HG03139 (cell line): ENCODE measurements around the gene VTI1A.

Experiments
- ATAC-seq: cut with Tn5 transposase; IDR thresholded peaks from one replicate; pipeline ENCODE4 v1.9.1; 2021; ENCODE audit not compliant: unreplicated experiment

The VTI1A gene

GRCh38 chr10:112631501-112632400 lies 184.7 kb downstream of the VTI1A start:
- ATAC-seq = no peak

GRCh38 chr10:112634096-112634830 lies 187.2 kb downstream of the VTI1A start:
- ATAC-seq = no peak

DNA sequence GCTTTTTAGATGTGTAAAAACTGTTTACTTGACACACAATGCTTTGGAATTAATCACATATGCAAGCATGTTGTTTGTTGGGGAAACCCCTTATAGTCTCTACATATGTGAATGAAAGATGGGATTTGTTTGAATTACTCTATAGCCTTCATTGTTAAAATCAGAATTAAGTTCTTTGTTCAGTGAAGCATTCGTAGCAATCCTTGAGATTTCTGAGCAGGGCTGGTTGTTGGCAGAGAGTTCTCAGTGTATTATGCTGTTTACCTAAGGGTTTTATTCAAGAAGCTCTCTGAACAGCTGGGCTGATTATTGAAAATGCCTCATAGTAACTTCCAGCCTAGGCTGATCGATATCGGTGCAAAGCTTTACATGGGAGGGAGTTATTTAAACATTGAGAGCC lies 190.9 kb downstream of the VTI1A start:
- no peak for ATAC-seq

DNA sequence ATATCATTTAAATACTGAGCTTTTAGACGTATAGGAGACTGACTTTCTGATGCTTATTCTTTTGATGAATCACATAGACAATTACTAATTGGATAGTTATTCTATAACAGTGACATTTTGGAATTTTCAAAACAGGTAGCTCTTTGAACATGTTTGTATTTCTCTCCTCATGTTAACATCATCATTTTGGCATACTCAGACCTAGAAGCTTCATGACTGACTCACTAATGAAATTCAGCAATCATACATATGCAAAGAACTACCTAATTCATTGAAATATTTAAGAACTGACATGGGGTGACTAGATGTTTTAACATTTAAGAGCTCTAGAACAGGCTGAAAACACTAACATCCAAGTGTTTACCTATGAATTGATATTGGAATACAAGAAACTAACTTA lies 192.3 kb downstream of the VTI1A start:
- no peak for ATAC-seq

DNA sequence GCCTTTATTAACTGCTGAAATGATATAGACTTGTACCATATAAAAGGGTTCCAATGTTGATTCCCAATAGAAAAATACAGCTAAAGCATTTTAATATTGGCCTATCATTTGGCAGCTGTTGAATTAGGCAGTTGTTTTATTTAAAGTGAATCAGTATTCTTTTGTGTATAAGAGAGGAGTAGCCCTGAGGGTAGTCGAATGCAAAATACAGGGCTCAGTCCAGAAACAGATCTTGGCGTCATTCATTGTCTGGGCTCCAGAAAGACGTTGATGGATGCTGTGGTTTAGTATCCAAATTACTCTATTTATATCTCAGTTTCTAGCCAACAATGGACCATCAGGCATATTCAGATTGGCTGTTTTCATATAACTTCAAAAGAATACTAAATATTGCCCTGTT lies 193.6 kb downstream of the VTI1A start:
- ATAC-seq = no peak

DNA sequence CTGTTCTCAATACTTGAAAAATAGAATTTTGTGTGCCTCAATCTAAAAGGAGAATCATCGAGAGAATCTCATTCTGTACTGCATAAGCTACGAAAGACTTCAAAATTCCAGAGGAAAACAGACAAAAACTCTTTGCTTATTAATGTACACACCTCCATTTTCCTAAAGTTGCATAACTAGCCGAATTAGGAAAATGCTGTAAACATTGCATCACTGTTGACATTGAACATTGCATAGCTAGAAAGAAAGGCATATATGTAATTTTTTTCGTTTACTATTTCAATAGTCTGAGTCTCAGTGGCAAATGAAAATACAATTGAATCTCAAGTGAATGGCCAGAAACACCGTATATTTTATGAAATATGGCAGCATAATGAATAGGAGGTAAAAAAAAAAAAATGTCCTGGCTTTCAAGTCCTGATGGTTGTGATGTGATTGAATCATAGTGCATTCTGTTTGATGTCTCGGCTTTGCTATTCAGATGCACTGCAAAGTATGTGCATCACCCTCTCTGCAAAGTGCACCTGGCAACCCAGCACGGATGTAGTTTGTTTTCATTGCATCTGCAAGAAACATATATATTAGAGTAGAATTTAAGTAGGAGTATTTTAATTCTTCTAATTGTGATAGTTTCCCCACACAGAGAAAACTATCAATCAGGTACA lies 196.7 kb downstream of the VTI1A start:
- ATAC-seq = no peak

DNA sequence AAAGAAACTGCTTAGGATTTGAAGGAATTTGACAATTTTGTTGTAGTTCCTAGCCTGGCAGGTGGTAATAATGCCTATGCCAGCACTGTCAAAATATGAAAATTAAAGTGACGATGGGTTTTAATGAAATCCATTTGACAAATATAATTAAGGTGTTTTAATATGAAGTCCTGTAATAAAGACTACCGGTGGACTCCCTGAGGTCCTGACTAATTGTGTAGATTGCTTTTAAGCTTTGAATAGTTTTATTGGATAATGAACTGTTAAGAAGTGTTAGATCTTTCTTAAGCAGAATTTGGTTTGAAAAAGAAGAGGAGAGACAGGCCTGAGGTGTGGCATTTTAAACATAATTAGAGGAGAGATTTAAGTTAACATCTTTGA lies 197.2 kb downstream of the VTI1A start:
- ATAC-seq = no peak

- ATAC-seq = no peak
Measured at GRCh38 chr10:112649006-112649821, 202.2 kb downstream of the VTI1A start.

GRCh38 chr10:112649822-112650152 lies 202.8 kb downstream of the VTI1A start:
- ATAC-seq = no peak

DNA sequence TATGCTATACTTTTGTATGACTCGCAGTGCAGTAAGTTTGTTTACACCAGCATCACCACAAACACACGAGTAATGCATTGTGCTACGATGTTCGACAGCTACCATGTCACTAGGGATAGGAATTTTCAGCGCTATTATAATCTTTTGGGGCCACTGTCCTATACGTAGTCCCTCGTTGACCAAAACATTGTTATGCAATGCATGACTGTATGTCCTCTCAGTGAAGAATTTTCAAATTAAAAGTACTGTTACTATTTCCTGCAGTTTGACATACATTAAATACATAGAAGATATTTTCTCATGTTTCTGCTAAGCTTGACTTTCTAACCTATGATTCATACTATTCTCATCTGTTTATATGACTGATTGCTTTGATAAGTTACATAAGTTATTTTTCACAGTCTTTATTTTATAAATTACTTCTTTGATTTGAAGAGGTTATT lies 203.6 kb downstream of the VTI1A start:
- no peak for ATAC-seq

- ATAC-seq = no peak
Measured at GRCh38 chr10:112653215-112653614, 206.2 kb downstream of the VTI1A start.

DNA sequence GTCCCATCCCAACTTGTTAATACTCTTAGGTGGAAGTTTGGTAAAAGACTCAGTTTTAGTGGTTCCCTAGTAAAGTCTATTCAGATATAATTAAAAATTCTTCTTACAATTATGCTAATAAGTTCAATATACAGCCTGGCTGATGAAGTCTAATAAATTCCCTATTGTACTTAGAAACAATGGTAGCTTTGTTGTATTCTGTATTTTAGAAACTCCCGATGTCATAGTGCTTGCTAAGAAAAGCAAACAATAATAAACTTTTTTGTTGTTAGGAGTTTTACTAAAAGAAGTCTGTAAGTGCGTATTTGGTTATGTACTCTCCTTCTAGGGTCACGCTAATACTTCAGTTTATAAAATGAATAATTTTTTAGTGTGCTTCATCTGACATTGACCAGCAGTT lies 206.8 kb downstream of the VTI1A start:
- no peak for ATAC-seq

- ATAC-seq = no peak
Measured at GRCh38 chr10:112654794-112655193, 207.8 kb downstream of the VTI1A start.

- no peak for ATAC-seq
Measured at GRCh38 chr10:112655722-112656121, 208.7 kb downstream of the VTI1A start.

DNA sequence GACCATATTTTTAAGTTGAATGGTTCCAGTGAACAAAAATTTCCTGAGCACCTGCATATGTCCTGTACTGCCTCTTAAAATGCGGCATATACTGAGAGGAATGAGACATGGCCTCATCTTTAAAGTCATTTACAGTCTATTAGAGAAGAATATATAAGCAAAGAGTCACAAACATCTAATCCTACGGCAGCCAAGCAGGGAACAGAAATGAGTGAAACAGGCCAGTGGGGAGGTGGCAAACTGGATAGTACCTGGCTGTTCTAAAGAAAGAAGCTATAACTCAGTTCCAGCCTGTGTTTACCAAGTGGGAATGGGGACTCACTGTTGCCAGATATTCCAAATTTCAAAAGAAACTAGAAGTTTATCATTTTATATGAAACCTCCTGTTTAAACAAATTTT lies 211.4 kb downstream of the VTI1A start:
- no peak for ATAC-seq

DNA sequence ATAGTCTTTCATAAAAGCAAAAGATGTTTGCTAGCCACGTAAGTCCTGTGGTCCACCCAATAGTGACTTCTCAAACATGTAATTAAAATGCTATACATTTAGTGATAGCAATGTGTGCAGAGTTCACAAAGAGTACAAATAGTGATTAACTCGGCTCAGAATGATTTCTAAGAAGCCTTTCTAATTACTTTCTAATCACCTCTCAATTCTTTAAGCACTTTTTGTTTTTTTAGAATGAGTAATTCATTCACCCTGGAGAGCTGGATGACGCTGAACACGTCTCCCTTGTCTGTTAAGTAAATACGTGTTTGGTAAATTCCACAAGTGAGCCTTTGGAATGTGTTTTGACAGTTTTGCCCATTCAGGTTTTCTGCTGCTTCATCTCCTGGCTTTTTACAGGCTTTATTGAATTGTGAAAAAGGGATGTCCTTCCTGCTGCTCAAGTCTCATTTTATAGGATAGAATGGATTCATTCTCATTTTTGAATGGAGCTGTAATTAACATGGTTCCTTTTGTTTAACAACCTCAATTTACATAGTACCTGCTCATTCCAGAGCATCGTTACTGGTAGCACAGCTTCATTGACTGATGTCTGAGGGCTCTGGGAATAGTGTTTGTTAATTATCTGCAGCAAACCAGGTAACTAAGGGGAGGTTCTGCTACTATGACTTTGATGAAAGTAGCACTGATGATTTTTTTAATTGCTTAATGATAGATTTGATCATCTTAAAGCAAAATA lies 212.1 kb downstream of the VTI1A start:
- ATAC-seq = no peak

DNA sequence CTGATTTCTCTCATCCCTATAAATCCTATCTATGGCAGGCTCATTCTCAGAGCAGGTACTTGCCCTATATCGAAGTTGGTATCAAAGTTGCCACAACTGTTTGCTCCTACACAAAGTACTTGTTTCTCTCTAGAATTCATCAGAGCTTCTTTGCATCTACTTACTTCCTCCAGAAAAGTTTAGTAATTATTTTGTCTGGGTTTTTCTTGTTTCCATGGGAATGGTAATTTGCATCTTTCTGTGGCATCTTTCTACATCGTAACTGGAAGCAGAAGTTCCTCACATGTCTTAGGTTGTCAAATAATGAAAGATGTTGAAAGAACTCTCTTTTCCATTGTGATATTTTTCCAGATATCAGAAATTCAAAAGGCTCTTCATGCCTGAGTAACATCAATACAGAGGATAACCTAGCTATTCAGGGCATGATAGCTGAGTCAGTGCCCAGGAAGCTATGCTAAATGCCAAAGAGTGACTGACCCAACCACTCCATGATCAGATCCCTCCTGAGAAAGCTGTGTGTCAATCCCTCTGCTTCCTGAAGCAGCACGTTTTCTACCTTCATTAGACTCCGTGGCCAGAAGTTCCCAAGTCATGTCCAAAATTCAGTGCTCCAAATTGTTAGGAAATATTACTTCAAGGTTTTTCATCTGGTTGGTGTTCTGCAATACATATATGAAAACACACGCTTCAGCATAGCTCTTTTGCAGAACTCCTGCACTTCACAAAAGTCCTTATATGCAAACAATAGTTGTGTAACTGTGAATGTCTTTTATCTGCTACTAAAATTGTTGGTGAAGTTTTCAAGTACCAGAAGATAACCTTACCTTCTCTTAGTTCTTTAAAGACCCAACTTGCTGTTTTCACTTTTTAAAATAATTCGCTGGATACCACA lies 216.5 kb downstream of the VTI1A start:
- ATAC-seq = no peak

- ATAC-seq = no peak
Measured at GRCh38 chr10:112666094-112666493, 219.1 kb downstream of the VTI1A start.

DNA sequence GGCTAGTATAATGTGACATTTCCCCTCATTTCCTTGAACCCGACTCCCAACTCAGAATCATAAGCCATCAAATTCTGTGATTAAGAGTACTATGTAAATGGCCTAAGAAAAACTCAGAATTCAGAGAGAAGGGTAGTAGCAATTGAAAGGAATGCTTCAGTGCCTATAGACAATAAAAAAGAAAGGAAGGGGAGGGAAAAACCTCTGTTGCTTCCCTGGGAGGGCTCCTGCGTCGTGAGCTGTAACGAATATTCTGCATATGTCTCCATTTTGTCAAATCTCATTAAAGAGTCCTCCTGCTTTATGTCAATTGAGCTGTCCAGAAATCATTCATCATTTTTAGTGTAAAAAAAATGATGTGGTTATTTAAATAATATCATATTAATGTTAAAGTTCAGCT lies 223.0 kb downstream of the VTI1A start:
- no peak for ATAC-seq
